ENCODE results near the gene CXCL14. TPM values are rescaled to one million over a fixed set of nuclear protein-coding genes. Genes with fewer than 3 reads are reported as not detected.

Gene CXCL14
- total RNA-seq, 1 donor from 2014 or later = not detected

- no peak overlapping the region for H3K4me3 Mint-ChIP-seq (ENCODE audit: low read depth)
- no peak overlapping the region for H3K27ac Mint-ChIP-seq
- no peak for DNase-seq (ENCODE audit: low spot score)
- intact Hi-C loops (cut with micrococcal nuclease) = no loop called here
- H3K9me3 Mint-ChIP-seq = no peaks in the 10 kb centered on the region
- peaks cover 4% of the 10 kb centered on the region for H3K27me3 Mint-ChIP-seq (ENCODE audit: low read depth)
- H3K36me3 Mint-ChIP-seq (ENCODE audit: low read depth) = no peaks in the 10 kb centered on the region
- H3K4me1 Mint-ChIP-seq (ENCODE audit: low read depth) = no peaks in the 10 kb centered on the region
Measured at GRCh38 chr5:135604056-135604455, 25.3 kb upstream of the CXCL14 start.

DNA sequence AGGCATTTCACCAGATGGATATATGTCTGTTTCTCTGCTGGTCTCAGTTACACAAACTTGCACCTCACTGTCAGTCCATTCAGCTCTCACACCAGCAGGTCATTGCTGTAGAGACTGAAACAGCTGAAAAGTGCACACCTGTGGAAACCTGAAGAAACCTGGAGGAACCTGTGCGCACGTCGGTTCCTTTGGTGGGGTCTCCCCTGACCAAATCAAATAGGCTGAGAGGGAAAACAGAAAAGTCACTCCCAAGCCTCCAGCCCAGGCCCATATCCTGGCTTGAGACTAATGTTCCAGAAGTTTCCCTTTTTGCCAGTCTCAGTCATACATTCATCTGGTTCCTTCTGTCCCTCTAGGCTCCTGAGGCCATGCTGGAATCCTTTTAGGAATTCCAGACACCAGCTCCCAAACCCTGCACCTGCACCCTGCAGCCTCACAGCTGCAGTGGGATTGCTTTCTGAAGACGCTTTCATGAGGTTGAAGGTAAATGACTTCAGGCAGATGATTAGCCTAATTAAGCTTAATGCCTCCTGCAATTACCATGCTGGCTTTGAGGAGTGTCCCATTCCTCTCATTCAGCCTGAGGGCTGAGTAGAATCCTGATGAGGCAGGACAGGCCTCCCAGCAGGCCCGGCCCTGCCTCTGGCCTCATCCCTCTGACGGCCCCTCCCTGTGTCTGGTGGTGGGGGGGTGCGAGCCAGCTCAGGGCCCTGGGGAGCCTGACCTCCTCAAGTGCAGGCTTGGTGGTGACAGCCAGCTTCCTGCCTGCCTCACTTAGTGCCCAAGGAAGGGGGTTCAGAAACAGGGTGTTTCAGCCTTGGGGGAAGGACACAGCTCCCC is 24.3 kb upstream of the CXCL14 start:
- Mint-ChIP-seq H3K27me3 (ENCODE audit: low read depth) (peaks cover 4% of the 10 kb centered on the region), H3K4me1 (ENCODE audit: low read depth) (no peaks in the 10 kb centered on the region), H3K4me3 (ENCODE audit: low read depth) (no peak overlapping the region), H3K9me3 (no peaks in the 10 kb centered on the region), H3K36me3 (ENCODE audit: low read depth) (no peaks in the 10 kb centered on the region), H3K27ac (no peak overlapping the region)
- intact Hi-C loops (cut with micrococcal nuclease) = no loop called here
- DNase-seq (ENCODE audit: low spot score) = no peak

DNA sequence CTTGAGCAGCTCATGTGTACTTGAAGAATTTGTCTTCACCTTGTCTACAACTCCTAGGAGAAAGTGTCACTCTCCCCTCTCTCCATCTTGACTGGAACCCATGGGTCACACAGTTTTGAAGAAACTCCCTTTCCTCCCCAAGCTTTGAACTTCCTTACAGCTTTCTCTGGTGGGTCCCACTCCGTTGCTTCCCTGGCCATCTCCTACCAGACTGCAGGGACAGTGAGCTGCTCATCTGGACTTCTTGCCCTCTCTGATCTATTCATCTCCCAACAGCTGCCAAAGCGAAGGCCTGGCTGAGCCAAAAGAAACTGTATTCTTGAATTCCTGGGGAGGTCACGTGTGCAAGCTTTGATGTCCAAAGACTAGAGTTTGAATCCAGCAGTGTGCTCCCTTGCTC is 22.7 kb upstream of the CXCL14 start:
- H3K36me3 Mint-ChIP-seq (ENCODE audit: low read depth) = no peaks in the 10 kb centered on the region
- intact Hi-C loops (cut with micrococcal nuclease) = no loop called here
- no peaks in the 10 kb centered on the region for H3K4me1 Mint-ChIP-seq (ENCODE audit: low read depth)
- no peak overlapping the region for H3K4me3 Mint-ChIP-seq (ENCODE audit: low read depth)
- H3K27ac Mint-ChIP-seq = no peak overlapping the region
- no peaks in the 10 kb centered on the region for H3K9me3 Mint-ChIP-seq
- H3K27me3 Mint-ChIP-seq (ENCODE audit: low read depth) = no peaks in the 10 kb centered on the region
- no peak for DNase-seq (ENCODE audit: low spot score)

GRCh38 chr5:135600971-135601381 is 22.2 kb upstream of the CXCL14 start:
- intact Hi-C loops (cut with micrococcal nuclease) = no loop called here
- no peaks in the 10 kb centered on the region for H3K27me3 Mint-ChIP-seq (ENCODE audit: low read depth)
- no peaks in the 10 kb centered on the region for H3K4me1 Mint-ChIP-seq (ENCODE audit: low read depth)
- H3K27ac Mint-ChIP-seq = no peak overlapping the region
- no peak for DNase-seq (ENCODE audit: low spot score)
- H3K36me3 Mint-ChIP-seq (ENCODE audit: low read depth) = no peaks in the 10 kb centered on the region
- no peak overlapping the region for H3K4me3 Mint-ChIP-seq (ENCODE audit: low read depth)
- H3K9me3 Mint-ChIP-seq = no peaks in the 10 kb centered on the region

GRCh38 chr5:135600152-135600570 is 21.4 kb upstream of the CXCL14 start:
- Mint-ChIP-seq H3K9me3 (no peaks in the 10 kb centered on the region), H3K4me1 (ENCODE audit: low read depth) (no peaks in the 10 kb centered on the region), H3K36me3 (ENCODE audit: low read depth) (no peaks in the 10 kb centered on the region), H3K4me3 (ENCODE audit: low read depth) (no peak overlapping the region), H3K27ac (no peak overlapping the region), H3K27me3 (ENCODE audit: low read depth) (no peaks in the 10 kb centered on the region)
- intact Hi-C loops (cut with micrococcal nuclease) = no loop called here
- no peak for DNase-seq (ENCODE audit: low spot score)

GRCh38 chr5:135599421-135600151 is 20.8 kb upstream of the CXCL14 start:
- no peaks in the 10 kb centered on the region for H3K4me1 Mint-ChIP-seq (ENCODE audit: low read depth)
- no peaks in the 10 kb centered on the region for H3K9me3 Mint-ChIP-seq
- H3K36me3 Mint-ChIP-seq (ENCODE audit: low read depth) = no peaks in the 10 kb centered on the region
- DNase-seq (ENCODE audit: low spot score) = no peak
- intact Hi-C loops (cut with micrococcal nuclease) = no loop called here
- H3K27me3 Mint-ChIP-seq (ENCODE audit: low read depth) = no peaks in the 10 kb centered on the region
- no peak overlapping the region for H3K4me3 Mint-ChIP-seq (ENCODE audit: low read depth)
- H3K27ac Mint-ChIP-seq = no peak overlapping the region

DNA sequence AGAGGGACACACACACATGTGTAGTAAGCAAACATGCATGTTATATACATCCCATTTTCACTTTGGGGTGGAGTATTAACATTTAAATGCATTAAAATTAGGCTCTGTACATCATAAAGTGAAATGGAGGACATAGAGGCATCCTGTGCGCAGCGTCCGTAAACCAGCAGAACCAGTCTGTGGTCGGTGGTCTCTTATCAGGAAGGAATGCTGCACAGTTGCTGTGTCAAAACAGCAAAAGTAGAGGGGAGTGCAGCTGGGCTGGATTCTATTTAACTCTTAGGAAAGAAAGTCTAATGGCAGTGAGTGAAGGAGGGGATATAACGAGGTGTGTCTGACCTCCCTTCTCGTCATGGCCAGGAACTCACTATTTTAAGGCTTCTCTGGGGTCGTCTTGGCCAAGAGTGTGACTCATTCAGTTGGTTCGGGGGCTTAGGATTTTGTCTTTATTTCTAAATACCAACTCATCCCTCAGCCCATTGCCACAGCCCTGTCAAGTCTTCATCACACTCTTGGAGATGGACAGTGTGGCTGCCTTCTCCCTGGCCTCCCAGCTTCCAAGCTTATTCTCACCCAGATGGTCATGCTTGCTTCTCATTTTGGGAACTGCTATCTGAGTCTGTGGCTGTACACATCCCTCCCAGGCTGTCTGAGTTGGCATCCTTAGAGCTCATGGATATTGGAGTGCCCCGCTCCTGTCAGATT is 20.1 kb upstream of the CXCL14 start:
- Mint-ChIP-seq H3K36me3 (ENCODE audit: low read depth) (no peaks in the 10 kb centered on the region), H3K9me3 (no peaks in the 10 kb centered on the region), H3K27ac (no peak overlapping the region), H3K27me3 (ENCODE audit: low read depth) (no peaks in the 10 kb centered on the region), H3K4me3 (ENCODE audit: low read depth) (no peak overlapping the region), H3K4me1 (ENCODE audit: low read depth) (no peaks in the 10 kb centered on the region)
- intact Hi-C loops (cut with micrococcal nuclease) = no loop called here
- no peak for DNase-seq (ENCODE audit: low spot score)

DNA sequence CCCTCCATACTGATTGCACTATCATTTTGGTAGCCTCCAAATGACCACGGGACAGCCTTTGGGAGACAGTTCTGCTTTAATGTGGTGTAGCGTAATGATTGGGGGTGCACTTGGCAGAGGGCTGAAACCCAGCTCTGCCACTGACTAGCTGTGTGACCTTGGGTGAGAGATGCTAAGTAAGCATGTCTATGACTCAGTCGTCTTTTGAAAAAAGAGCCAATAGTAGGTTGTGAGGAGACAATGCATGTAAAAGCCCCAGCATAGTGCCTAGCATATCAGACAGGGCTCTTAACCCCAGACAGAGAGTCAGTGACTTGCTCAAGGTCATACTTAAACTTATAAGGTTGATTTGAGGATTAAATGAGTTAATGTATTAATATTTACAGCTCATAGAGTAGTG is 18.0 kb upstream of the CXCL14 start:
- intact Hi-C loops (cut with micrococcal nuclease) = no loop called here
- no peak overlapping the region for H3K27ac Mint-ChIP-seq

GRCh38 chr5:135596157-135596763 is 17.5 kb upstream of the CXCL14 start:
- H3K9me3 Mint-ChIP-seq = no peaks in the 10 kb centered on the region
- no peaks in the 10 kb centered on the region for H3K36me3 Mint-ChIP-seq (ENCODE audit: low read depth)
- DNase-seq (ENCODE audit: low spot score) = no peak
- intact Hi-C loops (cut with micrococcal nuclease) = no loop called here
- H3K27me3 Mint-ChIP-seq (ENCODE audit: low read depth) = peaks cover 2% of the 10 kb centered on the region
- no peak overlapping the region for H3K27ac Mint-ChIP-seq
- H3K4me3 Mint-ChIP-seq (ENCODE audit: low read depth) = no peak overlapping the region
- no peaks in the 10 kb centered on the region for H3K4me1 Mint-ChIP-seq (ENCODE audit: low read depth)

More for the DNA sequence above, 18.0 kb upstream of the CXCL14 start:
- Mint-ChIP-seq H3K9me3 (no peaks in the 10 kb centered on the region), H3K36me3 (ENCODE audit: low read depth) (no peaks in the 10 kb centered on the region), H3K4me3 (ENCODE audit: low read depth) (no peak overlapping the region), H3K27me3 (ENCODE audit: low read depth) (peaks cover 2% of the 10 kb centered on the region), H3K4me1 (ENCODE audit: low read depth) (no peaks in the 10 kb centered on the region)
- no peak for DNase-seq (ENCODE audit: low spot score)

DNA sequence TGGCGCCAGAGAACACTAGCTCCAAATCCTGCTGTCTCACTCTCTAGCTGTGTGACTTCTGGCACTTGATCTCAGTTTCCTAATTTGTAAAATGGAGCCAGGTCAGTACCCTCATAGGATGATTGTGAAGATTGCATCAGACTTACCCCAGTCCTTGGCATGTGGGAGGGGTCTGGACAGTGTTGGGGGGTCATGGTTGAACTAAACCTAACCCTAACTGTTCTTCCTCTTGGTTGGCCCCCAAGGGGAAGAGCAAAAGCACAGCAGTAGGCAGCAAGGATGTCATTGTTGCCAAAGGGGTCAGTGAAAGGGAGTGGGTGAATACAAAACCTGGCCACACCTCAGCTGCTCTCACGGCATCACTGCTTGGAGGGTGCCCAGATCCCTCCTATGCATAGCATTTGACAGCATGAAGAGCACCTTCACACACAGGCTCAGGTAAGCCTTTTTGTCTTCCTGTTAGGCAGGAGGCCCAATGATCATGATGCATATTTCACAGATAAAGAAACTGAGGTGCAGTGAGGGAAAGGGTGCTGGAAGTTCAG is 15.7 kb upstream of the CXCL14 start:
- Mint-ChIP-seq H3K36me3 (ENCODE audit: low read depth) (no peaks in the 10 kb centered on the region), H3K27me3 (ENCODE audit: low read depth) (peaks cover 2% of the 10 kb centered on the region), H3K27ac (no peak overlapping the region), H3K4me3 (ENCODE audit: low read depth) (no peak overlapping the region), H3K9me3 (no peaks in the 10 kb centered on the region), H3K4me1 (ENCODE audit: low read depth) (no peaks in the 10 kb centered on the region)
- intact Hi-C loops (cut with micrococcal nuclease) = no loop called here
- DNase-seq (ENCODE audit: low spot score) = no peak

DNA sequence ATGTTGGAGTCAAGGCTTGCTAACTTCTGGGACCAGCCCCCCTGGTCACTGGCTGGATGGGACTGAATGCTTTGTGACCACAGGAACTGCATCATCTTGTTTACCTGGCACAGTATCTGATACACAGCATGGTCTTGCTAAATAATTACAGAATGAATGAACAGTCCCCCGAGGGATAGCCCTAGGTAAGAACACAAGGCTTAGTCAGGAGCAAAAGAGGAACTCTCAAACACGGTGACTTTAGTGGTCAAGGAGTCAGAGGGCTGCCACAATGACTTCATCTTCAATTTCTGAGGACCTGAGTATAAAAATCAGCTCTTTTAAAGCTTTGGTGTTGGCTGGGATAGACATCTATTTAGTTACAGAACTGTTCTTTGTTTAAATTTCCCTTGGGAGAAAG is 15.1 kb upstream of the CXCL14 start:
- no peak overlapping the region for H3K4me3 Mint-ChIP-seq (ENCODE audit: low read depth)
- no peak for DNase-seq (ENCODE audit: low spot score)
- intact Hi-C loops (cut with micrococcal nuclease) = no loop called here
- H3K9me3 Mint-ChIP-seq = no peaks in the 10 kb centered on the region
- H3K27ac Mint-ChIP-seq = no peak overlapping the region
- no peaks in the 10 kb centered on the region for H3K4me1 Mint-ChIP-seq (ENCODE audit: low read depth)
- H3K36me3 Mint-ChIP-seq (ENCODE audit: low read depth) = no peaks in the 10 kb centered on the region
- peaks cover 2% of the 10 kb centered on the region for H3K27me3 Mint-ChIP-seq (ENCODE audit: low read depth)

GRCh38 chr5:135593141-135593540 is 14.3 kb upstream of the CXCL14 start:
- H3K9me3 Mint-ChIP-seq = no peaks in the 10 kb centered on the region
- no peak overlapping the region for H3K4me3 Mint-ChIP-seq (ENCODE audit: low read depth)
- no peaks in the 10 kb centered on the region for H3K36me3 Mint-ChIP-seq (ENCODE audit: low read depth)
- H3K27ac Mint-ChIP-seq = no peak overlapping the region
- no peak for DNase-seq (ENCODE audit: low spot score)
- intact Hi-C loops (cut with micrococcal nuclease) = no loop called here
- H3K4me1 Mint-ChIP-seq (ENCODE audit: low read depth) = no peaks in the 10 kb centered on the region
- peaks cover 2% of the 10 kb centered on the region for H3K27me3 Mint-ChIP-seq (ENCODE audit: low read depth)
